WI38 (cell line): ENCODE data around the gene OR1L8.
"Not testable (repeated sequence)": the region's sequence is repeated elsewhere in the genome, so short reads cannot be mapped to it uniquely, and the experiment has no call there.

Experiments used
- H3K4me3 ChIP-seq: 2 replicates; pipeline ENCODE4 v1.5.1; 2011; ENCODE audit warnings: low read depth, mild to moderate bottlenecking, control low read depth, low read length
- TF ChIP-seq, protein P1 (sequence below): IDR thresholded peaks from 2 replicates; pipeline ENCODE4 v1.5.1; 2012; ENCODE audit warnings: low read depth, mild to moderate bottlenecking, control low read depth, low read length

Gene OR1L8, protein sequence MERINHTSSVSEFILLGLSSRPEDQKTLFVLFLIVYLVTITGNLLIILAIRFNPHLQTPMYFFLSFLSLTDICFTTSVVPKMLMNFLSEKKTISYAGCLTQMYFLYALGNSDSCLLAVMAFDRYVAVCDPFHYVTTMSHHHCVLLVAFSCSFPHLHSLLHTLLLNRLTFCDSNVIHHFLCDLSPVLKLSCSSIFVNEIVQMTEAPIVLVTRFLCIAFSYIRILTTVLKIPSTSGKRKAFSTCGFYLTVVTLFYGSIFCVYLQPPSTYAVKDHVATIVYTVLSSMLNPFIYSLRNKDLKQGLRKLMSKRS

GRCh38 chr9:122583284-122583683 lies at the start of gene OR1L8:
OR1L8 (minus strand) TSS chr9:122583384; CDS start chr9:122568477, 14,907 bp downstream.
- H3K4me3 ChIP-seq, result not testable (repeated sequence)

- no peak overlapping the region for H3K4me3 ChIP-seq
- TF ChIP-seq, protein P1, sequence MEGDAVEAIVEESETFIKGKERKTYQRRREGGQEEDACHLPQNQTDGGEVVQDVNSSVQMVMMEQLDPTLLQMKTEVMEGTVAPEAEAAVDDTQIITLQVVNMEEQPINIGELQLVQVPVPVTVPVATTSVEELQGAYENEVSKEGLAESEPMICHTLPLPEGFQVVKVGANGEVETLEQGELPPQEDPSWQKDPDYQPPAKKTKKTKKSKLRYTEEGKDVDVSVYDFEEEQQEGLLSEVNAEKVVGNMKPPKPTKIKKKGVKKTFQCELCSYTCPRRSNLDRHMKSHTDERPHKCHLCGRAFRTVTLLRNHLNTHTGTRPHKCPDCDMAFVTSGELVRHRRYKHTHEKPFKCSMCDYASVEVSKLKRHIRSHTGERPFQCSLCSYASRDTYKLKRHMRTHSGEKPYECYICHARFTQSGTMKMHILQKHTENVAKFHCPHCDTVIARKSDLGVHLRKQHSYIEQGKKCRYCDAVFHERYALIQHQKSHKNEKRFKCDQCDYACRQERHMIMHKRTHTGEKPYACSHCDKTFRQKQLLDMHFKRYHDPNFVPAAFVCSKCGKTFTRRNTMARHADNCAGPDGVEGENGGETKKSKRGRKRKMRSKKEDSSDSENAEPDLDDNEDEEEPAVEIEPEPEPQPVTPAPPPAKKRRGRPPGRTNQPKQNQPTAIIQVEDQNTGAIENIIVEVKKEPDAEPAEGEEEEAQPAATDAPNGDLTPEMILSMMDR, result no peak
Measured at GRCh38 chr9:122619996-122620395, 36.8 kb upstream of the OR1L8 start.

DNA sequence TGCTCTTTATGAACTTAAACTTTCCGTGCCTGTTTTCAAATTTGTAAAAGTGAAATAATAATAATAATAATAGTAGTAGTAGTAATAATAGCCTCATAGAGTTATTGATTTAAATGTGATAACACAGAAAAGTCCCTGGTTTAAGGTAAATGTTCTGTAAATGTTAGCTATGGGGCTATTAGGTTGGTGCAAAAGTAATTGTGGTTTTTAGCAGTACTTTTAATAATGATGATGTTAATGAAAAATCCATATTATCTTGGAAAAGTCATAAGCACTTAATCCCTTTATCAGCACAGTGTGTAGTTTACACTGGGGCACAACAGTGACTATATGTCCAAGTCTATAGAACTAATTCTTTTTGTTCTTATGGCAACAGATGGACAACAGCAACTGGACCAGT lies 31.2 kb upstream of the OR1L8 start, which contains the start of gene OR1Q1:
Gene OR1Q1, plus strand, starts transcription at position 377 of the 400 bp plus-strand sequence. Its CDS starts 0 bp downstream, at position 377.
- TF ChIP-seq, protein P1, result no peak
- no peak within 1 kb of the TSS for H3K4me3 ChIP-seq

DNA sequence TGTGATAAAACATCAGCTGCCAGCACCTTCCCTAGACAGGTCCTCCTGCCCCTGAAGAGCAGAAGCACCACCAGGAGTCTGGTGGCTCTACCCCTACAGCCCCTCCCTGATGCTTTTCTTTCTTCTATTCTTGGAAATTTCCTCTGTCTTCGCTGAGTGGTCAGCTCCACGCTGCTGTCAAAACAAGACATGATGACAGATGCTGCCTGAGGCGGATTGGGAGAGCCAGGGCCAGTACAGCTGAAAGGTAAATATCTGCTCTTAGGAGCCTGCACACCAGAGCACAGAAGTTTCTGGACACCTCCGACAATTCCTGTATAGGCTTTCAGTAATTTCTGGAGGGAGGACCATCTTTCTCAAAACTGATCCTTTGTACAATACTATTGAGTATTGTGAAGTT lies 26.6 kb upstream of the OR1L8 start:
- TF ChIP-seq, protein P1, result no peak
- H3K4me3 ChIP-seq, result no peak overlapping the region

GRCh38 chr9:122606587-122606986 lies 23.4 kb upstream of the OR1L8 start:
- no peak overlapping the region for H3K4me3 ChIP-seq
- TF ChIP-seq, protein P1, result no peak

DNA sequence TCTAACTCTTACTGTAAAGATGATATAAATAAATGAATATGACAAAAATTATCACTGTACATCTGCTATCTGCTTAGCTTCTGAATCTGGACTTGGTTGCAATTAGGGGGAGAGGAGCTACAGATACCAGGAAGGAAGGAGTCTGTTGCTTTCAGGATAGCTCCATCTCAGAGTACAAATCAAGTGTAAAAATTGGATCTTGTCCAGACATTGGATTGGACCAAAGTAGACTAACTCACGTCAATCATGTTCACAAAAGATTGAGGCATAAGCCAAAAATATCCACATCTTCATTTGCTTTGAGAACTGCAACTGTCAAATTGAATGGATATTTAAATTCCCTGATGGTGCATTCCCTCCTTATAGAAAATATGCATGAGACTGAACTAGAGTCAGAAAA lies 22.5 kb upstream of the OR1L8 start:
- TF ChIP-seq, protein P1, result no peak
- no peak overlapping the region for H3K4me3 ChIP-seq

GRCh38 chr9:122580360-122580759 lies 2.8 kb downstream of the OR1L8 start:
- no peak overlapping the region for H3K4me3 ChIP-seq
- TF ChIP-seq, protein P1, result no peak

GRCh38 chr9:122579874-122580273 lies 3.3 kb downstream of the OR1L8 start:
- H3K4me3 ChIP-seq, result no peak overlapping the region
- TF ChIP-seq, protein P1, result no peak
